HG02938 (cell line): ENCODE data around the gene PLA2G4B.

ENCODE experiments used
- ATAC-seq: cut with Tn5 transposase; IDR thresholded peaks from one replicate; pipeline ENCODE4 v1.9.1; 2021; ENCODE audit warnings: mild to moderate bottlenecking, moderate library complexity; ENCODE audit not compliant: unreplicated experiment

PLA2G4B gene

DNA sequence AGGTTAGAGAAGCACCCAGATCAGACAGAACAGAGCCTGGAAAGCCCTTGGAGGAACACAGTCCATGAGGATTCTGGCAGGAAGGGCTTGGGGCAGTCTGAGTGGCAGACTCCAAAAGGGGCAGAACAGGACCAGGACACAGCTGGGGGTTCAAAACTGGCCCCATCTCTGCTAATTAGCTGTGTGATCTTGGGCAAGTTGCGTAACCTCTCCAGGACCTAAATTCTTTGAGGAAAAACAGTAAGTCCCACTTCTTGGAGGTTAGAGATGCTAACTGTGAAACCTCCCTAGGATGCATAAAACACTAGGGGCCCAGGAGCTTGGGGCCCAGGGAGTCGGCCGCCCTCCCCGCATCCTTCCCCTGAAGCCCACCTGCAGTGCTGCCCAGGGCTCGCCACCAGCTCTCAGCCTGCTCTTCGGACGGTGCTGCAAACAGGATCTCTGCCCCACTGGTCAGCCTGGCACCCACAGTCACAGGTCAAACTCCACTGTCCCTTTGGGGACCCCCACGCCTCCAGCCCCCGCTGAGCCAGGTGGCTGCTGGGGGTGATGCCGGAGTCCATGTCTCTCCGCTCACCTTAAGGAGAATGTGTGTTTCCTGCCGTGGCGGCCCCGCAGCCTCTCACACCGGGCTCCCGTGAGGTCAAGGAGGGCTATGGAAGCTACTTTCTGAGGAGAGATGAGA is 12.0 kb downstream of the PLA2G4B start:
- ATAC-seq: no peak

DNA sequence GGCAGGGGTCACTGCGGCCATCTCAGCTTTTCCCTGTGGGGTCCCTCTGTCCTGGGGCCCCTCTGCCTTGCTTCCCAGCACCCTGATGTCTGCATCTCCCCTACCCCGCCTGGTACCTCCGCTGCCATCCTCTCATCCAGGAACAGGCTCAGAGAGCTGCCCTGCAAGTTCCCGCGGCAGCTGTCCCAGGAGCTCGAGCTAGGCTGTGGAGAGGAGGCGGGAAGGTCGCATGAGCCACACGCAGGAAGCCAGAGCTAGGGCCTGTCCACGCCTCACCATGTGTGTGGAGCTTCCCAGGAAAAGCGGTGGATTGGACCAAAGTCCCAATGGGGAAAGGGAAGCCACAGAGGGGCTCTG is 12.5 kb downstream of the PLA2G4B start:
- no peak for ATAC-seq

DNA sequence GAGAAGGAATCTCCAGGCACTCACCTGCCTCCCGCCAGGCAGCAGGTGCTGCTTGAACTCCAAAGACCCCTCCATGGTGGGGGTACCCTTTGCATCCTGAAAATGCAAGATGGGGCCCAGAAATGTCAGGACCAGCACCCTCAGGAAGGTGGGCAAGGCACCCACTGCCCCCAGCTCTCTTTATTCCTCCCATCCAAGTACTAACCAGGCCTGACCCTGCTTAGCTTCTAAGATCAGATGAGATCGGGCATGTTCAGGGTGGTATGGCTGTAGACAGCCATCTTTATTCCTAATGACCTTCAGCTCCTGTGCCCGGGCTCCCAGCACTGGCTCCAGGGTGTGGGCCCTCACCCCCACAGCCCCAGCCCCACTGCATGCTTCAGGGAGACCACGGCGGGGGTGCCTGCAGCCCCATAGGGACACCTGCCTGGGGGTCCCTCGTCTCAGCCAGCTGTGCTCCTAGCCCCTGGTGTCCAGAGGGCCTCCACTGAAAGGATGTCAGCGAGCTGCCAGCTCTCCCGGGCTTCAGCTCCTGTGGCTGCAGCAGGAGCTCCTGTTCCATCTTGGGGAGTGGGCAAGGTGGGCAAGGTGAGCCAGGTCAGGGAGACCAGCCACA is 13.2 kb downstream of the PLA2G4B start:
- no peak for ATAC-seq

DNA sequence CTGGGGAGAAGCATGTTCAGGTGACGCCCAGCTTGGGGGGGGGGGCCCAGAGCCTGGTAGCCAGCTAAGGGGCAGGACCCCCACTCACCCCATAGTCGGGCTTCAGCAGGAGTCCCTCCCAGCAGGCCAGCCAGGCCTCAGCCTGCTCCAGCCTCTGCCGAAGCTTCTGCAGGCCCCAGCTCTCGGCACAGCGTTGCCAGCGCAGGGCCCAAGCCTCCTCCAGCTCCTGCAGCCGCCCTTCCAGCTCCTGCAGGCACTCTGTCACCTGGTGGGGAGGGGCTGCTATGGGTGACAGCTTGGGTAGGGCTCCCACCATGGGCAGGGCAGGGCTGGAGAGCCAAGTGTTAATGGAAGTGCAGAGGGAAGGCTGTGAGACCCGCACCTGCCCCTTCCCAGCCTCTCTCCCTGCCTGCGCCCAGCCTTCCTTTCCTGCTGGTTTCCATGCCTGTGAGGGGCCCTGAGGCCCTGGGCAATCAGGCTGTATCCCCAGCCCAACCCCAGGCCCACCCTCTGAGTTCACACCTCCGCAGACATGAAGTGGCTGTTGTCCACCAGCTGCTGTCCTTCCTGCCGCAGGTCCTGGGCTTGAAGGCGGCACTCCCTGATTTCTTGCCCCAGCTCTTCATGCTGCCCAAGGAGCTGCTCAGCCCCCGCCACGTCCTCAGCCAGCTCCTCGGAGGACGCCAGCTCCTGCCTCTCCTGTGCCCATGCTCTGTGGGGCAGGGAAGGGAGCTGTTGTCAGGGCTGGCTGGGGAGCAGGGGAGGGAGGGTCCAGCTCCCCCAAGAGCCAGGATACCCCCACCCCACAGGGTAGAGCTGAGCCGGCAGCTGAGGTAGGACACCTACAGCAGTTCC is 14.3 kb downstream of the PLA2G4B start:
- no peak for ATAC-seq

DNA sequence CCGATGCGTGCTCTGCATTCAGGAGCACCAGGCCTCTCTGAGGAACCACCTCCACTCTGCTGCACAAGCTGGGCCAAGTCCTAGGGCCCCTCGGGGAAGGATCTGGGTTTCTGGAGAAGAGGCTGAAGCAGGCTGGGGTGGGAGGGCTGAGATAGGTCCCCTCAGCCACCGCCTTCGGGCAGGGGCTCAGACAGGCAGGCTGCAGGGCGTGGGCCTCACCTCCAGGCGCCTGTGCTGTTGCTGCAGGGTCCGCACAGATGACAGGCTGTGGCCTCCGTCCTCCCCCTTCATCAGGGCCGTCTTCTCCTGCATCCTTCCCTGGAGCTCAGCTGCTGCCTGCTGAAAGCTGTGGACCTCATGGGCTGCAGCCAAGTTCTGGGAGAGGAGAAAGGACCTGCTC is 15.2 kb downstream of the PLA2G4B start:
- ATAC-seq: no peak

DNA sequence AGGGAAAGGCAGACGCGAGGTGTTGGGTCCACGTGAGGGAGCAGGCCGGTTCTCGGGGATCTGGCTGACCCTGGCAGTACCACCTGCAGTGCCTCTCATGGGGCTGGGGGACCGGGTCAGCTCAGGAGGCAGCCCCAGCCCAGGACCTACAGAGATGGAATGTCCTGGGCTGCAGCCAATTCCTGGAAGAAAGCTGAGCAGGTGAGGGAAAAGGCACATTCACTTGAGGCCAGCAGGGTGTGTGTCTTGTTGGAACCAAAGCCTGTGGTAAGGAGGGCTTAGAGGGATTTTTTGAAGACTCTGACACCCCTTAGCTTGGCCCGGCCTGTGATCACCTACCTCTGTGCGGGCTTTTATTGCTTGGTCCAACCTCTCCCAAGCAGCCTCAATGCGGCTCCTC is 15.8 kb downstream of the PLA2G4B start:
- no peak for ATAC-seq

DNA sequence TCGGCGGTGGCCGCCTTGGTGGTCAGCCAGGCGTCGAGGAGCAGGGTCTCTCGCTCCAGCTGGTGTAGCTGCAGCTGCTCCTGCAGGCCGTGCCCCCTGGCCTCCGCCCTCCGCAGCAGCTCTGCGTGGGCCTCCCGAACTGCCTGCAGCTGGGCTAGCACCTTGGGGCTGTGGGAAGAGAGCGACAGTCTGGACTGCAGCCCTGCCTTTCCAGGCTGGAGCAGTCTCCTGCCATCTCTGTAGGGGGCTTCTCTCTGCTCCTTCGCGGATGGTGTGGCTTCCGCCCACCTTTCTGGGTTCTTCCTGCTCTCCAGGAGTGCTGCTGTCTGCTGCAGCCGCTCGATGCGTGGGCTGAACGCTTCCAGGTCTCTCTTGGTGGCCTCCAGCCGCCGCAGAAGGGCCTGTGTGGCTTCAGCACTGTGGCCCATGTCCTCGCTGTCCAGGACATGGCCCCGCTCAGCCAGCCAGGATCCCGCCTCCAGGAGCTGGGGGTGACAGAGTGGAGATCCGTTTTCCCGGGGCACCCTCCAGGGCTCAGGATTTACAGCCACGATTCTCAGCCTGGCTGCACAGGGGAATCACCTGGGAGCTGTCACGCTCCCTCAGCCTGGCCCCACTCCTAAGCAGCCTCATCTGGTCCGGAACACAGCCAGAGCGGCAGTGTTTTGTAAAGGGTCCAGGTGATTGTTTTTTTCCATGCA is 16.8 kb downstream of the PLA2G4B start:
- no peak for ATAC-seq

DNA sequence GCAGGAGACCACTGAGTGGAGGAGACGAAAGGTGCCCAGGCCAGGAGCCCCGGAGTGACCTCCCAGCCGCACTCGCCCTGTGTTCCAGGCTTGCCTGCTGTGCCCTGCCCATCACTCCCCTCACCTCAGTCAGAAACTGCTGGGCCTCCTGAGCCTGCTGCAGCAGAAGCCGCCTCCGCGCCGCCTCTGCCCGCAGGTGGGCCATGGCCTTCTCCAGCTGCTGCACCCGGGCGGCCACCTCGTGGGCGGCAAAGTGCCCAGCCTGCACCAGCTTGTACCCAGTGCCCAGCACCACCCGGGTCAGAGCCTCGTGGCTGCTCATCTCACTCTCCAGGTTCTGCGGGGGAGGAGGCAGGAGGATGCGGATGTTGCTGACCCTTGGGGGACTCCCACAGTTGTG is 17.6 kb downstream of the PLA2G4B start:
- no peak for ATAC-seq

DNA sequence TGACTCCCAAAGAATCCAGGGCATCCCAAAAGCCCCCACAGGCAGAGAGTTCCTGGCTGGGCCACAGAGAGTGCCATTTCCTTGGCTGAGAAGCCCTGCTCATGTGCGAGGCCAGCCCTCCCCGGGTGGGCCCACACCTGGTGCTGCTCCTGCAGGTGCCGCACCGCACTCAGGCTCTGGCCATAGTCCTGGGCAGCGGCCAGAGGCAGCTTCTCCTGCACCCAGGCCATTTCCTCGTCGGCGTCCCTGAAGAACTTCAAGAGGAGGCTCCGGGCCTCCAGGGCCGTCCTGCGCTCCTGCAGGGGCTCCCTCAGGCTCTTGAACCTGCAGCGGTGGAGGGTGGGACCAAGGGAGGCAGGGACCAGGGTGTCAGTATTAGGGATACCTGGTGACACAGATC is 18.1 kb downstream of the PLA2G4B start:
- no peak for ATAC-seq

DNA sequence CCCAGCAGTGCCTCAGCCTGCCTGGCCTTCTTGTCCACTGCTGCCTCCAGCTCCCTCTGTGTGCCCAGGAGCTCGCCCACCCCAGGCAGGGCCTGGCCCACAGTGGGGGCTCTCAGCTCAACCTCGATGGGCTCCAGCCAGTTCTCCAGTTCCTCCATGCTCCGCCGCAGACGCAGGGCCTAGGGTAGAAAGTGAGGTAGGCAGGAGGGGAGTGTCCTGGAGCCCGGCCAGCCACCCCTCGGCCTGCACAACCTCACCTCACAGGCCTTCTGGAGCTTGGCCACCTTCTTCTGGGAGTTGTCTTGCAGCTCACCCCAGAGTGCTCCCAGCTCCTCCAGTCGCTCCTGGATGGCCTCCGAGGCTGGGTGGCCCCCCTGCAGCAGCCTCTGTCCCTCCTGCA is 18.7 kb downstream of the PLA2G4B start:
- no peak for ATAC-seq

DNA sequence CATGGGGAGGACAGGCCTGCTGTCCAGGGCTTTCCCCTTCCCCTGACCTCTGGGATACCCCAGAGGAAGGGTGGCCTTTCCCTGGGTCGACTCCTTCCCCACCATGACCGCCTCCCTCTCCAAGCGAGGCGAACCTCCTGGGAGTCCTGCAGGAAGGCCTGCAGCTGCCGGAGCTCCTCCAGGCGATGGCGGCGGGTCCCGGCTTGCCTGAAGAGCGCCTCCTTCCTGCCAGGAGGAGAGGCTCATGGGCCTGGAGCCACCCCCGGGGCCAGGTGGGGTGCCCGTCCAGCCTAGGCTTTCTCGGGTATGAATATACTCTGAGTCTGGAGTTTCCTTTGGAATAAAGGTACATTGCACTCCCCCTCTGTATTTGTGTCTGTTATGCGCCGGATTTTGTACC is 20.1 kb downstream of the PLA2G4B start:
- no peak for ATAC-seq

DNA sequence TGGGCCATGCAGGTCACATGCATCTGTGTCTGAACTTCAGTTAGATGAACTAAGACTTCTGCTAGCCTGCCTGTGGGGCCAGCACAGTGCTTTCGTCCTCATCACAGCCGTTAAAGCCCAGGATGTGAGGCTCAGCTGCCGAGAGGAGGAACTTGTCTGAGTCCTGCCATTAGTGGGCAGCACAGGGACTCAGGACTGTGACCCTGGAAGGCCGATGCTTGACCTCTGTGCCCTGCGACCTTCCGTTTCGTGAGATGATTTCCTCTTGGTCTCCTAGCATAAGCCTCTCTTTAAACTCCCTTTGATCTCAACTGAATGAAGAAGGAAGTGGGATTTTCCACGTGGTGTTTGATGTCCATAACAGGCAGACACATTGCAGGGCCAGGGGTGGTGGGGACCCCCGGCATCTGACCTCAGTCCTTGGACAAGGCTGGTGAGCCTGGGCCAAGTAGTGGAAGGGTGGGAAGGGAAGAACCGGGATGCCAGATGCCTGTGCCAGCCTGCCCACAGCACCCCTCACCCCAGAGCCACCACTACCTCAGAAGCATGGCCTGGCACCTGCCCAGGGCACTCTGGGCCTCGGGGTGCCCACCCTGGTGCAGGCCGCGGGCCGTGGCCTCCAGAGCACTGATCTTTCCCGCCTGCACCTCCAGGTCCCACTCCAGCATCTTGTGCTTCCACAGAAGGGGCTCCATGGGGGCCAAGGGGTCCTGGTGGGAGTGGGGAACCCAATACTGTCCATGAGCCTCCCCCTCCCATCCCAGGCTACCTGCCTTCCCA is 21.6 kb downstream of the PLA2G4B start:
- no peak for ATAC-seq

DNA sequence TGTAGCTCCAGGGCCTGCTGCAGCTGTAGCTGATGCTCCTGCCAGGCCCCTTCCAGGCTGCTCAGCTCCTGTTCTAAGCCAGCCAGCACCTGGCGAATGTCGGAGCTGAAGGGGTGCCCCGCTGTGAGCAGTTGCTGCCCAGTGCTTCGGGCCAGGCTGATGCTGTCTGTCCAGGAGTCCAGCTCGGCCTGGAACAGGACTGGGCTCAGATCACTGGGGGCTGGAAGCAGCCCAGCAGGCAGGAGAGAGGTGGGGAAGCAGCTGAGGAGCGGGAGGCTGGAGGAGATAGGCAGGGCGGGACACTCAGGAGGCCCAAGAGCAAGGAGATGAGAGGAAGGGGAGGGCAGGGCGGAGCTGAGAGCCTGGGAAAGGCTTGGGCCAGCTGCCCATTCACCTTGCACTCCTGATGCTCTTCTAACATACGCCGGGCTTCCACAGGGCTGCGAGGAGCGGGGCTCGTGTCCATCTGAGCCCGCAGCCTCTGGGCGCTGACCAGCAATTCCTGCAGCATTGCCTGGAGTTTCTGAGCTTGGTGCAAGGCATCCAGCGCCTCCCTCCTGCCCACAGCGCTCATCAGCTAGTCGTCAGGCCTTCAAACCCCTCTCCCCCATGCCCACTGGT is 23.2 kb downstream of the PLA2G4B start:
- ATAC-seq: no peak

DNA sequence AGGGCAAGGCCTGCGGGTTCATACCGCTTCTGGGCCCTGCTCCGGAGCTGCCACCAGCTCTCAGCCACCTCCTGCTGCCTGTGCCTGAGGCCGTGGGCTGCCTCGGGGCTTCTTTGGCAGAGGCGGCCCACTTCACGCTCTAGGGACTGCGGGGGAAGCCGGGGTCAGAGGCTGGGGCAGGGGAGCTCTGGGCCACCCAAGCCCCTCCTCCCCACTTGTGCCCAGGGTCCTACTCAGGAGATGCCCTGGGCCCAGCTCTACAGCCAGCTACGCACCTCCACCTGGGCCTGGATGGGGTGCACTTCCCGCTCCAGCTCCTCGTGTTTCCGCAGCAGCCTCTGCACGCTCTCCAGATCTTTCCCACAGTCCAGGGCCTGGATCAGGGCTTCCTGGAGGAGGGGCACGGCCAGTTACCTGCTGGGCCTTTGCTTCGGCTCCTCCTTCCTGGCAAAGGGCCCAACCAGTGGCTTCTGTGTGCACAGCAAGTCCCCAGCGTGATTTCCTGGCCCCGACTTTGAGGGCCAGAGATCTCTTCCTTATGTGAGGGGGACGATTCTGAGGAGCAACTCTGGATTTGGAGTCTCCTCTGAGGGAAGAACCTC is 24.0 kb downstream of the PLA2G4B start:
- no peak for ATAC-seq

DNA sequence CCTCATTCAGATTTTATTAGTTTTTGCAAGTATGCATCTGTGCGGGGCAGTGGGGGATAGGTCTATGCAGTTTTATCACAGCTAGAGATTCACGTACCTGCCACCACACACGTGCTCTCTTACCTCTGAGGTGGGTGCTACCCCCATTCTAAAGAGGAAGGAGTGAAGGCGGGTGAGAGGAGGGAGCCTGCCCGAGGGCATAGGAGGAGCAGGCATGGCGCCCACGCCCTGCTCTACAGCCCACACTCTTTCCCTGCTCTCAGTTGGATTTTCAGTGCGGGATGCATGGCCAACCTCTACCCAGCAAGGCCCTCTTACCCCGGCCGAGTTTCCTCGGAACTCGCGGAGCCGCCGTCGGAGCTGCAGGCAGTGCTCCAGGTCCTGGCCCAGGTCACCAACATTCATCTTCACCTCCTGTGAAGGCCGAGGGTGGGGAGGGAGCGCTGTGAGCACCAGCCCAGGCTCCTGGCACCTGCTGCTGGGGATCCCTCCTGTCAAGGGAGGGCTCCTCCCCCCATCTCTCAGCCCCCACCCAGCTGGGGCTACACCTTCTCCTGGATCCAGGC is 26.9 kb downstream of the PLA2G4B start:
- ATAC-seq: no peak

DNA sequence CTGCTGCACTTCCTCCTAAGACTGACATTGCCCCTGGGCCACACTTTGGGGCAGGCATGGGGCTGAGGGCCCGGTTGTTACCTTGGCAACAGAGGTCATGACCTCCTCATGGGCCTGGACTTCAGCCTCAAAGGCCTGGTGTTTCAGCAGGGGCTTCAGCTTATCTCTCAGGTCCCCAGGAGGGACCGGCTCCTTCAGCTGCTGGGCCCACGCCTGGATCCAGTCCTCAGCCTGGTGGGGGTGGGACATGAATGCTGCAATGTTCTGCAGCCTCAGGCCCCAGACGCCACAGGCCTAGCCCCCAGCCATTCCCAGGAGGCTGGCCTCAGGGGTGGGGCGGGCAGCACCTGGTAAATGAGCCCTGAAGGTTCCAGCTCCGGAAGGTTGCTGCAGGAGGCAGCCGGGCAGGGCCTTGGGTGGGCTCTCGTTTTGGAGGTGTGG is 27.6 kb downstream of the PLA2G4B start:
- no peak for ATAC-seq

DNA sequence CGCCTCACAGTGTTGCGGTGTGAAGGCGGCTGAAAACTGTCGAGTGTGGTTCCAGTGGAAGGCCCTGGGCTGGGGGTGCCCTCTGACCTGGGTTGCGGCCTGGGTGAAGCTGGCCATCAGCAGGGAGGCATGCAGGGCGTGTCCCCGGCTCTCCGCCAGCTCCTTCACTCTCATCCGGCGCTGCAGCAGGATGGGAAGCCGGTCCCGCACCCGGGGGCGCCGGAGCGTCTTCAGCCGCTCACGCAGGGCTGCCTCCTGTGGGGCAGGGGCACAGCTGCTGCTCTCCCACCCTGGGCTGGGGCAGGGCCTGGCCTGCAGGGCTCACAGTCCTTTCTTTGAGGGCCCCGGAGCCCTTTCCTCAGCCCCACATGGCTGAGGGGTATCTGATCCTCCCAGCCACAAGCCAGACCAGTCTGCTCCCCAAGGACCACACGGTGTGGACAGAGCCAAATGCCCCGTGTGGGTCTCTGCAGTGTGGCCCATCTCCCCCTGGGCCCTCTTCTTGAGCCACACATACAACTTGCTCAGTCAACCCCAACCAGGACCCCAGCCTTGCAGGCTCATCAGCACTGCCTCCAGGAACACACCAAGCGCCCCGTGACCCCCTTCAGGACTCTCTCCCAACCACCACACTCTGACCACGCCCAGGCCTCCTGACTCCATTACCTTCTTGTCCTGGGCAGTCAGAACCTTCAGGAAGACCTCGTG is 28.4 kb downstream of the PLA2G4B start:
- no peak for ATAC-seq

DNA sequence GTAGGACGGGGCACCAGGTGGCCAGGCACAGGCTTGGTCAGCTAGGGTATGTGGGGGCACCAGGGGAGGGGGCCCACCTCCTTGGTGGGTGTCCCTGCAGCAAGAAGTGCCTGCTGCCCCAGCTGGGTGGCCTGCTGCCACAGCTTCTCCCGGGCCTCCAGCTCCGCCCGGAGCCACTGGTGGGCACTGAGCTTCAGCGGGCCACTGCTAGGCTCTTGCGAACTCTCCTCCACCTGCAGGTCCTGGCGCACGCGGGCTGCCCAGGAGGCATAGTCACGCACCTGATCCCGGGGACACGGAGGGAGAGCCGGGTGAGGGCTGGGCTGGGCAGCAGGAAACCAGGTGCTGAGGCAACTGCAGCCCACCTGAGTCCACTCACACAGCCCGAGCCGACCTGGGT is 29.7 kb downstream of the PLA2G4B start:
- no peak for ATAC-seq
